IMR-90 (cell line): ENCODE results near the gene DUSP12. TPM values are rescaled to one million over a fixed set of nuclear protein-coding genes. Genes with fewer than 3 reads are reported as not detected.

Source experiments
- ATAC-seq: fragments of 200-7000 bp; cut with Tn5 transposase; 2 replicates; pipeline ENCODE4 v1.9.1; 2020; ENCODE audit warnings: low read depth, mild to moderate bottlenecking, moderate library complexity
- BruUV-seq: library from RNA; stranded (reverse); fragments of 400-500 nt; replicated peaks from 2 replicates; lab custom pipeline; 2021; lab: Mats Ljungman, UMichigan
- CTCF ChIA-PET: fragments of 300-600 bp; formaldehyde crosslinking; extraction: SDS; loops from one replicate; lab custom pipeline; 2021; ENCODE audit warnings: antibody characterized with exemption; lab: Yijun Ruan, JAX
- POLR2A ChIA-PET: fragments of 300-600 bp; sonication (Branson Sonifier 250); formaldehyde crosslinking; loops from one replicate; lab custom pipeline; 2022; ENCODE audit warnings: antibody characterized with exemption; ENCODE audit not compliant: unreplicated experiment; lab: Charles Lee
- DNase-seq: peaks from one replicate; pipeline ENCODE4 v3.0.0; 2013
- H2AFZ ChIP-seq: replicated peaks from 2 replicates; pipeline ENCODE3; 2013; ENCODE audit warnings: low read length, mild to moderate bottlenecking; ENCODE audit not compliant: poor library complexity
- H2AK5ac ChIP-seq: 2 replicates; pipeline ENCODE4 v1.6.1; 2013; ENCODE audit warnings: low read depth, low read length, inconsistent platforms
- H2AK9ac ChIP-seq: replicated peaks from 2 replicates; pipeline ENCODE3; 2013; ENCODE audit warnings: mild to moderate bottlenecking, low read depth, low read length, moderate library complexity; ENCODE audit not compliant: poor library complexity
- H2BK120ac ChIP-seq: 2 replicates; pipeline ENCODE4 v1.6.1; 2013; ENCODE audit warnings: low read depth, low read length, inconsistent platforms
- H2BK15ac ChIP-seq: 3 replicates; pipeline ENCODE4 v1.6.1; 2013; ENCODE audit warnings: low read depth, low read length, inconsistent platforms
- H2BK20ac ChIP-seq: 2 replicates; pipeline ENCODE4 v1.6.1; 2013; ENCODE audit warnings: low read depth, mild to moderate bottlenecking, inconsistent platforms, low read length, moderate library complexity
- H2BK5ac ChIP-seq: 2 replicates; pipeline ENCODE4 v1.6.1; 2013; ENCODE audit warnings: mild to moderate bottlenecking, low read depth, low read length, inconsistent platforms; ENCODE audit not compliant: poor library complexity, severe bottlenecking
- H3K14ac ChIP-seq: replicated peaks from 2 replicates; pipeline ENCODE4 v1.6.1; 2013; ENCODE audit warnings: low read depth, low read length, inconsistent platforms
- H3K18ac ChIP-seq: 2 replicates; pipeline ENCODE4 v1.6.1; 2013; ENCODE audit warnings: low read depth, low read length, control low read depth
- H3K23ac ChIP-seq: 2 replicates; pipeline ENCODE4 v1.6.1; 2013; ENCODE audit warnings: low read depth, low read length, inconsistent platforms
- H3K27ac ChIP-seq: 2 replicates; pipeline ENCODE4 v1.5.1; 2013; ENCODE audit warnings: mild to moderate bottlenecking, control low read depth, low read length; ENCODE audit not compliant: insufficient read depth
- H3K27me3 ChIP-seq: 2 replicates; pipeline ENCODE4 v1.6.1; 2013; ENCODE audit warnings: low read length; ENCODE audit not compliant: control insufficient read depth, insufficient read depth
- H3K36me3 ChIP-seq: 2 replicates; pipeline ENCODE4 v1.6.1; 2013; ENCODE audit warnings: low read length, mixed read lengths; ENCODE audit not compliant: control insufficient read depth, insufficient read depth
- H3K4ac ChIP-seq: 2 replicates; pipeline ENCODE4 v1.6.1; 2013; ENCODE audit warnings: low read depth, low read length, inconsistent platforms
- H3K4me1 ChIP-seq: 2 replicates; pipeline ENCODE4 v1.6.1; 2013; ENCODE audit warnings: low read length, mixed read lengths; ENCODE audit not compliant: control insufficient read depth, insufficient read depth
- H3K4me2 ChIP-seq: 2 replicates; pipeline ENCODE4 v1.6.1; 2013; ENCODE audit warnings: low read depth, mild to moderate bottlenecking, control low read depth, low read length, moderate library complexity
- H3K4me3 ChIP-seq: 2 replicates; pipeline ENCODE4 v1.5.1; 2013; ENCODE audit warnings: low read depth, mild to moderate bottlenecking, control low read depth, low read length, moderate library complexity; ENCODE audit not compliant: insufficient read depth
- H3K56ac ChIP-seq: 2 replicates; pipeline ENCODE4 v1.6.1; 2013; ENCODE audit warnings: low read length, inconsistent platforms; ENCODE audit not compliant: insufficient read depth; ENCODE audit errors: extremely low read depth
- H3K79me1 ChIP-seq, 2 experiments: 2 replicates each; pipeline ENCODE4 v1.6.1; 2013; ENCODE audit warnings: low read length in 2 of 2, inconsistent platforms in 1 of 2, low read depth in 1 of 2
- H3K9ac ChIP-seq: 2 replicates; pipeline ENCODE4 v1.6.1; 2013; ENCODE audit warnings: low read depth, low read length, control low read depth
- H3K9me1 ChIP-seq: 2 replicates; pipeline ENCODE4 v1.6.1; 2013; ENCODE audit warnings: low read length, inconsistent platforms; ENCODE audit not compliant: insufficient read depth
- H3K9me3 ChIP-seq: 2 replicates; pipeline ENCODE4 v1.6.1; 2013; ENCODE audit warnings: low read length; ENCODE audit not compliant: control insufficient read depth, insufficient read depth
- H4K20me1 ChIP-seq: 2 replicates; pipeline ENCODE4 v1.6.1; 2013; ENCODE audit warnings: low read length, inconsistent platforms; ENCODE audit not compliant: insufficient read depth
- H4K5ac ChIP-seq: 2 replicates; pipeline ENCODE4 v1.6.1; 2013; ENCODE audit warnings: mild to moderate bottlenecking, low read depth, low read length, control low read depth
- H4K8ac ChIP-seq, 2 experiments: 2 replicates each; pipeline ENCODE4 v1.6.1; 2013; ENCODE audit warnings: low read depth in 2 of 2, low read length in 2 of 2, control low read depth in 1 of 2, inconsistent platforms in 1 of 2
- H4K91ac ChIP-seq: 2 replicates; pipeline ENCODE4 v1.6.1; 2013; ENCODE audit warnings: low read depth, low read length, inconsistent platforms; ENCODE audit not compliant: insufficient read depth
- BHLHE40 ChIP-seq: fragments of 150-350 bp; IDR thresholded peaks from 2 replicates; pipeline ENCODE4 v1.6.1; 2016; ENCODE audit warnings: mild to moderate bottlenecking, low read depth, low read length
- CEBPB ChIP-seq: IDR thresholded peaks from 2 replicates; pipeline ENCODE4 v1.6.1; 2012; ENCODE audit warnings: low read depth, low read length, improper control_type of control experiment
- CHD1 ChIP-seq: IDR thresholded peaks from 2 replicates; pipeline ENCODE4 v1.6.1; 2012; ENCODE audit warnings: low read depth, low read length, improper control_type of control experiment
- FOS ChIP-seq: fragments of 150-350 bp; IDR thresholded peaks from 2 replicates; pipeline ENCODE4 v1.6.1; 2016; ENCODE audit warnings: low read depth, low read length
- MAZ ChIP-seq: IDR thresholded peaks from 2 replicates; pipeline ENCODE4 v1.6.1; 2012; ENCODE audit warnings: low read depth, mild to moderate bottlenecking, low read length, improper control_type of control experiment, moderate library complexity, borderline replicate concordance
- NFE2L2 ChIP-seq: fragments of 150-350 bp; IDR thresholded peaks from 2 replicates; pipeline ENCODE4 v1.6.1; 2016; ENCODE audit warnings: low read depth, mild to moderate bottlenecking, low read length
- RAD21 ChIP-seq: IDR thresholded peaks from 2 replicates; pipeline ENCODE4 v1.6.1; 2012; ENCODE audit warnings: low read length, improper control_type of control experiment
- RCOR1 ChIP-seq: IDR thresholded peaks from 2 replicates; pipeline ENCODE4 v1.6.1; 2012; ENCODE audit warnings: mild to moderate bottlenecking, low read length, improper control_type of control experiment; ENCODE audit not compliant: insufficient replicate concordance
- RFX5 ChIP-seq: IDR thresholded peaks from 2 replicates; pipeline ENCODE4 v1.8.0; 2012; ENCODE audit warnings: low read depth, mild to moderate bottlenecking, low read length, moderate library complexity
- SMC3 ChIP-seq: fragments of 150-350 bp; IDR thresholded peaks from 2 replicates; pipeline ENCODE4 v1.6.1; 2016; ENCODE audit warnings: low read depth, mild to moderate bottlenecking, antibody characterized with exemption, low read length, moderate library complexity
- WGBS, 2 experiments: methylation state at CpG; one replicate each; pipeline versions ENCODE4 v1.1.5 to v1.1.7; 2013; ENCODE audit warnings: missing lambda C conversion rate in 2 of 2; ENCODE audit not compliant: insufficient read length in 1 of 2; ENCODE audit errors: extremely low coverage in 2 of 2; 5-methylcytosine and 5-hydroxymethylcytosine counted together
- dilution Hi-C: fragments of 300-500 bp; cut with HindIII; formaldehyde crosslinking; loops from one replicate; pipeline ENCODE4 v1.14.3; 2018; ENCODE audit warnings: low sequenced_read_pairs; ENCODE audit not compliant: unreplicated experiment
- in situ Hi-C: fragments of 300-500 bp; cut with MboI; formaldehyde crosslinking; loops from 3 replicates; pipeline ENCODE4 v1.14.3; 2019; ENCODE audit warnings: low sequenced_read_pairs, inconsistent platforms, mixed read lengths
- intact Hi-C: fragments of 100-400 bp; cut with micrococcal nuclease; formaldehyde crosslinking; loops from 2 replicates; pipeline ENCODE4 v1.10.0; 2022
- polyA plus RNA-seq, 3 experiments: library from polyadenylated mRNA; depleted of rRNA; stranded (reverse); fragments of >200 nt; gene quantifications; 2 replicates each; pipeline ENCODE4 v1.2.3, GENCODE V29; 2012; ENCODE audit warnings: low replicate concordance in 1 of 3
- total RNA-seq: library from RNA; depleted of rRNA; stranded (reverse); fragments of >200 nt; gene quantifications from 2 replicates; pipeline ENCODE4 v1.2.3, GENCODE V29; 2012
- TF ChIP-seq, protein P1 (sequence below): fragments of 150-350 bp; IDR thresholded peaks from 2 replicates; pipeline ENCODE4 v1.6.1; 2017; ENCODE audit warnings: mild to moderate bottlenecking, antibody characterized with exemption, low read length, low read depth

The DUSP12 gene
- total and polyA plus RNA-seq, 2 of the 4 experiments (the other 2 are of a cell fraction) = 31.5 to 35.6 TPM

DNA sequence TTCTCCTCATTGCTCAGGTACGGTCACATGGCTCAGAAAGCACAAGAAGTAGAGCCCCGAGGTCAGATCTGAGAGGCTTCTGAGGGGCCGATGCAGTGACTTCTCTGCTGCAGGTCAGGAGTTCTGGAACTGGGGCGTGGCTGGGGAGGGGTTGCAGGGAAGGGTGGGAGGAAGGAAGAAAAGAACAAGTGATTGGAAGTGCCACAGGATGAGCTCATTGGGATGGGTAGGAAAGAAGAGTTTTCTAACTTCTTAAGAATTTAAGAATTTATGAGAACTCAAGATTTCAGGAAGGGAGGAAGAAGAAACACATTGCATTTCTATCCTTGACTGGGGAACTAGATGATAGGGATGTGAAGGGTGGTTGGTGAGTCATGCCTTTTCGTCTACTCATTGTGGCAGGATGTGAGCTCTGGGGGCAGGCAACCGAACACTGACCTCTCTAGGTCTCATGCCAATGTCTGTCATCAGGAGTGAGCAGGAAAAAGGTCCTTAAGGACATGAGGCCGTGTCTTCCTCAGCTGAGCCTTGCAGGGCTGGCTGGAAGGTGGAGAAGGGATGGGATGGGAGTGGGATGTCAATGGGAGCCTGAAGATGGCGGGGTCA lies 27.7 kb upstream of the DUSP12 start:
- H3K27me3 ChIP-seq = no peaks in the 10 kb centered on the region

More for the DNA sequence above, 27.7 kb upstream of the DUSP12 start:
- intact Hi-C loops = no loop called here
- TF ChIP-seq FOS (peak; percentile 87), SMC3 (peak; percentile 4; the same call in 1 of the 2 replicates), RFX5 (no peak), CHD1 (no peak), BHLHE40 (peak; percentile 39; the same call in 1 of the 2 replicates), NFE2L2 (peak; percentile 33; the same call in 1 of the 2 replicates), RAD21 (peak; percentile 16; the same call in 1 of the 2 replicates), MAZ (peak; percentile 56; the same call in 1 of the 2 replicates), RCOR1 (no peak), CEBPB (no peak)
- TF ChIP-seq, protein P1, sequence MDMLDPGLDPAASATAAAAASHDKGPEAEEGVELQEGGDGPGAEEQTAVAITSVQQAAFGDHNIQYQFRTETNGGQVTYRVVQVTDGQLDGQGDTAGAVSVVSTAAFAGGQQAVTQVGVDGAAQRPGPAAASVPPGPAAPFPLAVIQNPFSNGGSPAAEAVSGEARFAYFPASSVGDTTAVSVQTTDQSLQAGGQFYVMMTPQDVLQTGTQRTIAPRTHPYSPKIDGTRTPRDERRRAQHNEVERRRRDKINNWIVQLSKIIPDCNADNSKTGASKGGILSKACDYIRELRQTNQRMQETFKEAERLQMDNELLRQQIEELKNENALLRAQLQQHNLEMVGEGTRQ = no peak
- Histone ChIP-seq H2AK9ac (peak overlapping the region; percentile 74), H4K5ac (no peak overlapping the region), H2BK20ac (peak overlapping the region; percentile 77), H4K8ac (peak overlapping the region in 1 of 2 experiments; percentile 21; a peak in 1 of 4 replicates), H3K36me3 (no peaks in the 10 kb centered on the region), H2BK120ac (peak overlapping the region; percentile 74), H3K56ac (no peak overlapping the region; the same call in 1 of the 2 replicates), H4K20me1 (no peaks in the 10 kb centered on the region), H2AFZ (peak overlapping the region; percentile 63), H3K27ac (no peak overlapping the region; the same call in 1 of the 2 replicates), H3K23ac (peak overlapping the region; percentile 46; the same call in 1 of the 2 replicates), H3K4me2 (no peak overlapping the region), H2BK15ac (0 out of 3 replicates have a peak overlapping the region, but pooled peaks have one; percentile 12), H3K9me1 (peaks cover 22% of the 10 kb centered on the region), H3K18ac (no peak overlapping the region), H3K14ac (peak overlapping the region; percentile 60), H3K4ac (peak overlapping the region; percentile 74), H3K9me3 (no peaks in the 10 kb centered on the region), H3K4me3 (no peak overlapping the region), H2AK5ac (peak overlapping the region; percentile 35), H4K91ac (peak overlapping the region; percentile 25; the same call in 1 of the 2 replicates), H3K9ac (no peak overlapping the region), H2BK5ac (peak overlapping the region; percentile 37), H3K79me1 (peaks cover 3 to 13% of the 10 kb centered on the region in 2 experiments; a peak in 1 of 4 replicates), H3K4me1 (peaks cover 2% of the 10 kb centered on the region)
- ATAC-seq (peak; percentile 10; the same call in 1 of the 2 replicates), DNase-seq (peak; percentile 92)
- dilution Hi-C loops = no loop called here
- ChIA-PET CTCF (no interaction called here), POLR2A (no interaction called here)
- in situ Hi-C loops = no loop called here
- no TSS peak for BruUV-seq
- WGBS, 2 experiments = 69% methylated on average over 5 of the region's 8 CpGs; no CpG with 5 or more reads in 1 of the 2 experiments
